Mucosa of stomach (tissue), 1 donor: ENCODE measurements around the gene SYNJ1.
A peak's percentile ranks its signal among the peaks of the same experiment; 100 is the strongest.
"Not testable (repeated sequence)": the region's sequence is repeated elsewhere in the genome, so short reads cannot be mapped to it uniquely, and the experiment has no call there.

Experiments
- H3K27me3 ChIP-seq: one replicate; pipeline ENCODE4 v1.7.0; 2013; ENCODE audit warnings: mild to moderate bottlenecking, low read length; ENCODE audit not compliant: control insufficient read depth, insufficient read depth
- H3K36me3 ChIP-seq: one replicate; pipeline ENCODE4 v1.7.0; 2013; ENCODE audit warnings: low read length; ENCODE audit not compliant: control insufficient read depth, insufficient read depth
- H3K4me1 ChIP-seq: one replicate; pipeline ENCODE4 v1.7.0; 2013; ENCODE audit warnings: mild to moderate bottlenecking, low read length; ENCODE audit not compliant: control insufficient read depth, insufficient read depth
- H3K4me3 ChIP-seq: one replicate; pipeline ENCODE4 v1.7.0; 2013; ENCODE audit warnings: low read length
- H3K9ac ChIP-seq: one replicate; pipeline ENCODE4 v1.7.0; 2013; ENCODE audit warnings: mild to moderate bottlenecking, low read length, moderate library complexity
- H3K9me3 ChIP-seq: one replicate; pipeline ENCODE4 v1.7.0; 2013; ENCODE audit warnings: mild to moderate bottlenecking, low read length, moderate library complexity; ENCODE audit not compliant: control insufficient read depth
- donor health status: Pancreatic carcinoma.

The SYNJ1 gene

GRCh38 chr21:32727687-32728455, at the start of gene SYNJ1:
SYNJ1 (minus strand) TSS chr21:32728013; CDS start chr21:32726895, 1,118 bp downstream.
- no peaks in the 10 kb centered on the region for H3K9me3 ChIP-seq
- no peaks in the 10 kb centered on the region for H3K36me3 ChIP-seq
- no peaks in the 10 kb centered on the region for H3K27me3 ChIP-seq
- H3K4me3 ChIP-seq: peak within 1 kb of the TSS; percentile 87
- peak within 1 kb of the TSS; percentile 88 for H3K9ac ChIP-seq
- H3K4me1 ChIP-seq: no peaks in the 10 kb centered on the region

GRCh38 chr21:32777269-32777668, 49.5 kb upstream of the SYNJ1 start:
- Histone ChIP-seq H3K36me3 (no peaks in the 10 kb centered on the region), H3K27me3 (no peaks in the 10 kb centered on the region), H3K4me3 (no peak overlapping the region), H3K9me3 (no peaks in the 10 kb centered on the region), H3K4me1 (peaks cover 4% of the 10 kb centered on the region), H3K9ac (no peak overlapping the region)

- no peaks in the 10 kb centered on the region for H3K36me3 ChIP-seq
- H3K9me3 ChIP-seq: no peaks in the 10 kb centered on the region
- peaks cover 4% of the 10 kb centered on the region for H3K4me1 ChIP-seq
- no peak overlapping the region for H3K4me3 ChIP-seq
- no peak overlapping the region for H3K9ac ChIP-seq
- no peaks in the 10 kb centered on the region for H3K27me3 ChIP-seq
Observed at GRCh38 chr21:32776743-32777142, 48.9 kb upstream of the SYNJ1 start.

GRCh38 chr21:32773048-32773344, 45.2 kb upstream of the SYNJ1 start:
- H3K9me3 ChIP-seq, H3K4me1 ChIP-seq, H3K36me3 ChIP-seq, H3K4me3 ChIP-seq, H3K27me3 ChIP-seq: not testable (repeated sequence)
- H3K9ac ChIP-seq: peak overlapping the region; percentile 33

- Histone ChIP-seq H3K36me3 (no peaks in the 10 kb centered on the region), H3K27me3 (no peaks in the 10 kb centered on the region), H3K9me3 (no peaks in the 10 kb centered on the region), H3K4me1 (peaks cover 8% of the 10 kb centered on the region), H3K4me3 (peak overlapping the region; percentile 60), H3K9ac (peak overlapping the region; percentile 77)
Observed at GRCh38 chr21:32772281-32773047, 44.7 kb upstream of the SYNJ1 start.

GRCh38 chr21:32770871-32771523, 43.2 kb upstream of the SYNJ1 start:
- Histone ChIP-seq H3K4me3 (peak overlapping the region; percentile 81), H3K4me1 (peaks cover 8% of the 10 kb centered on the region), H3K9me3 (no peaks in the 10 kb centered on the region), H3K27me3 (no peaks in the 10 kb centered on the region), H3K36me3 (no peaks in the 10 kb centered on the region), H3K9ac (peak overlapping the region; percentile 77)

- H3K36me3 ChIP-seq: no peaks in the 10 kb centered on the region
- H3K27me3 ChIP-seq: no peaks in the 10 kb centered on the region
- peaks cover 8% of the 10 kb centered on the region for H3K4me1 ChIP-seq
- no peaks in the 10 kb centered on the region for H3K9me3 ChIP-seq
- no peak overlapping the region for H3K9ac ChIP-seq
- no peak overlapping the region for H3K4me3 ChIP-seq
Observed at GRCh38 chr21:32768530-32768929, 40.7 kb upstream of the SYNJ1 start.

GRCh38 chr21:32765058-32765457, 37.2 kb upstream of the SYNJ1 start:
- no peak overlapping the region for H3K9ac ChIP-seq
- H3K4me1 ChIP-seq: peaks cover 4% of the 10 kb centered on the region
- no peaks in the 10 kb centered on the region for H3K9me3 ChIP-seq
- no peaks in the 10 kb centered on the region for H3K36me3 ChIP-seq
- H3K27me3 ChIP-seq: no peaks in the 10 kb centered on the region
- no peak overlapping the region for H3K4me3 ChIP-seq

- Histone ChIP-seq H3K9me3 (no peaks in the 10 kb centered on the region), H3K27me3 (no peaks in the 10 kb centered on the region), H3K4me1 (no peaks in the 10 kb centered on the region), H3K36me3 (no peaks in the 10 kb centered on the region), H3K4me3 (no peak overlapping the region), H3K9ac (no peak overlapping the region)
Observed at GRCh38 chr21:32764186-32764585, 36.4 kb upstream of the SYNJ1 start.

- Histone ChIP-seq H3K4me3 (no peak overlapping the region), H3K27me3 (no peaks in the 10 kb centered on the region), H3K9me3 (no peaks in the 10 kb centered on the region), H3K4me1 (no peaks in the 10 kb centered on the region), H3K9ac (no peak overlapping the region), H3K36me3 (no peaks in the 10 kb centered on the region)
Observed at GRCh38 chr21:32757804-32758203, 30.0 kb upstream of the SYNJ1 start.

- H3K36me3 ChIP-seq: no peaks in the 10 kb centered on the region
- no peaks in the 10 kb centered on the region for H3K4me1 ChIP-seq
- H3K9me3 ChIP-seq: no peaks in the 10 kb centered on the region
- no peak overlapping the region for H3K9ac ChIP-seq
- no peaks in the 10 kb centered on the region for H3K27me3 ChIP-seq
- no peak overlapping the region for H3K4me3 ChIP-seq
Observed at GRCh38 chr21:32756096-32756495, 28.3 kb upstream of the SYNJ1 start.
